ENCODE data around the gene CDC73.

CDC73 gene

DNA sequence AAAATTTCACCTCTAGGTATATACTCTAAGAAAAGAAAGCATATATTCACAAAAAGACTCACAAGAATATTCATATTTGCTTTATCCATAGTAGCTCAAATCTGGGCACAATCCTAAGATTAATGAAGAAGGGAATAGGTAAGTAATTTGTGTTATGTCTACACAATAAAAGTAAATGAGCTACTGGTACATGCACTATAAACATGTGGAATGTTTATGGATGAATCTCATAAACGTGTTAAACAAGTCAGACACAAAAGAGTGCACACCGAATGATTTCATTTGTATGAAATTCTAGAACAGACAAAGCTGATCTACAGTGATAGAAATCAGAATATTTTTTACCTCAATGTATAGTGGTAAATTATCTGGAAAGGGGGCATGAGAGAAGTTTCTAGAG, 179.9 kb downstream of the CDC73 start:
- DNase-seq, result no peak

DNA sequence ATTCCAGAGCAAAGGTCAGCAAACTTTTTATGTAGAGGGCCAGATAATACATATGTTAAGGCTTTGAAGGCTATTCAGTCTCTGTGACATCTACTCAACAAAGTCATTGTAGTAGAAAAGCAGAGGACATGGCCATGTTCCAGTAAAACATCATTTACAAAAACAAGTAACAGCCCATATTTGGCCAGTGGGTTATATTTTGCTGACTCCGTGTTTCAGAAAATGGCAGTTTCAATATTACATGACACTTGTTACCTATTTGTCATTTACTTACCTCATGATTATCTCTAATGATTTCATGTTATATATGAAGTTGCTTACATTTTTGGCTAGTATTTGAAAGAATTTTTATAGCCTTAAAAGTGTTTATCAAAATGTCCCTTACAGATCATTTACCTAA, 182.0 kb downstream of the CDC73 start:
- no peak for DNase-seq

Data from NCI-H69 (cell line).